H1 (cell line): ENCODE results near the gene POU2F1. TPM values are rescaled to one million over a fixed set of nuclear protein-coding genes. Genes with fewer than 3 reads are reported as not detected.

Experiments used
- TBP ChIP-seq: IDR thresholded peaks from 2 replicates; pipeline ENCODE4 v1.6.1; 2011; ENCODE audit warnings: low read depth, low read length, improper control_type of control experiment
- polyA plus RNA-seq, 7 experiments: library from polyadenylated mRNA; depleted of rRNA in 3 of 7; stranded (reverse) in 5 of 7; unstranded in 2 of 7; fragments of >200 nt in 5 of 7; fragments of 200-250 nt in 2 of 7; gene quantifications; 1 replicate in 5 of 7; 2 replicates in 1 of 7; 4 replicates in 1 of 7; pipeline versions ENCODE4 v1.2.1 to v1.2.3, GENCODE V29; 2011 to 2013; ENCODE audit warnings: missing spikeins in 2 of 7, mixed read lengths in 2 of 7
- total RNA-seq: library from RNA; stranded (reverse); fragmentation: NEBNext Ultra II Directional; extraction: Animal tissue kit (Norgen Biotek cat#: 25700); gene quantifications from 2 replicates; pipeline ENCODE4 v1.2.1, GENCODE V29; 2021

POU2F1 gene
- total and polyA plus RNA-seq, 2 of the 8 experiments (the other 6 are each of a cell fraction or from before 2014, with no cell fraction given), result 37.0 to 57.2 TPM

DNA sequence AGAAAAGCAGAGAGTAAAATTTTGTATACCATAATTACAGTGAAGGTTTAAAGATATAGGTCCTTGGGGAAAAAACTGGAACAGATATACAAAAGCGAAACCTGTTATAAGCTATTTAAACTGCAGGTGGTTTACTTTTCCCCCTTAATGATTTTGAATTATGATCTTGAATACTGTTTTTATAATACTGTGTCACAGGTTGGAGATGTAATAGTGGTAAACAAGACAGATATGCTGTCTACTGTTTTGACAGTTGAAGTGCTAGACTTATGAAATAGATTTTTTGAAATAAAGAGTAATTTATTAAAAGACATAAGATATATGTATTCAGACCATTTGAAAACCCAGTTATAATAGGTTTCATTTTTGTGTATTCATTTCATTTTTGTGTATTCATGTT is 168.3 kb downstream of the POU2F1 start (continued):
- TF ChIP-seq TBP, result no peak
